ENCODE measurements around the gene CACNA1S.

The CACNA1S gene

DNA sequence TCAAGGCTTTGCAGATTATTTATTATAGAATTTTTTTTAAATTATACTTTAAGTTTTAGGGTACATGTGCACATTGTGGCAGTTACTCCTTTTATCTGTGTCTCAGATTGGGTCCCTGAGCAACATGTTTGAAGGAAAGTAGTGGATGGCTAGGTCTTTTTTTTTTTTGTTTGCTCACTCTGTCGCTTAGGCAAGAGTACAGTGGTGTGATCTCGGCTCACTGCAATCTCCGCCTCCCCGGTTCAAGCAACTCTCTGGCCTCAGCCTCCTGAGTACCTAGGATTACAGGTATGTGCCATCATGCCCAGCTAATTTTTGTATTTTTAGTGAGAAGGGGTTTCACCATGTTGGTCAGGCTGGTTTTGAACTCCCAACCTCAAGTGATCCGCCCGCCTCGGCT, 49.1 kb downstream of the CACNA1S start:
- Histone ChIP-seq H3K9me3 (ENCODE audit: control insufficient read depth, low read length) (no peaks in the 10 kb centered on the region), H3K27ac (ENCODE audit: low read depth, low read length, severe bottlenecking) (no peak overlapping the region), H3K4me1 (ENCODE audit: control insufficient read depth, insufficient read depth, low read length, poor library complexity, severe bottlenecking) (peaks cover 4% of the 10 kb centered on the region), H3K4me3 (ENCODE audit: extremely low read depth, insufficient read depth, low read length, poor library complexity, severe bottlenecking) (no peak overlapping the region), H3K36me3 (ENCODE audit: control insufficient read depth, insufficient read depth, low read length) (no peaks in the 10 kb centered on the region)
- WGBS, 2 experiments (ENCODE audit: insufficient coverage in 2 of 2), result 91% methylated on average over 6 of the region's 7 CpGs

DNA sequence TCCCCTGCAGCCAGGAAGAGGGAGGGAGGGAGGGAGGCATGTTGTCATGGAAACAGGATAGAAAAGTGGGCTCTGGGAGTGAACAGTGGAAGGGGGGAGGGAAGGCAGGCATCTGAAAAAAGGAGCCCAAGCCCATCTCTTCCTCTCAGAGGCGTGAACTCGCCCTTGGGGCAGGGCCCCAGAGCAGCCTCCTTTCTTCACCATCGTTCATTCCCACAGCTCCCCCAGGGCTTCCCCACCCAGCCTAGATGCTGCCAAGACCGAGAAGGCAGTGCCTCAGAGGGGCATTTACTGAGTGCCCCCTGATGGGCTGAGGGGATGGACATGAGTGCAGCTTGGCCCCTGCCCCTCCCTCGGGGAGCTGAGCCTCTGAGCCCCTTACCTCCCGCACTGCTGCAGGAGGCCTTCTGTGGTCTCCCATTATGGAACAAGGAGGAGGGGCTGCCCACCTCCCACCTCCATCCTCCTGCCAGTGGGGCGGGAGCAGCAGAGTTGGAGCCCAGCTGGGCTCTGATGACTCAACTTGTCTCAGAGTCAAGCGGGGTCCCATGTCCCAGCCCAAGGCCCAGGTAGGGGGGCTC, 49.6 kb downstream of the CACNA1S start:
- WGBS, 2 experiments (ENCODE audit: insufficient coverage in 2 of 2), result 34 to 36% methylated on average over 5 to 7 of the region's 8 CpGs
- no peaks in the 10 kb centered on the region for H3K9me3 ChIP-seq (ENCODE audit: control insufficient read depth, low read length)
- H3K36me3 ChIP-seq (ENCODE audit: control insufficient read depth, insufficient read depth, low read length), result no peaks in the 10 kb centered on the region
- no peak overlapping the region for H3K27ac ChIP-seq (ENCODE audit: low read depth, low read length, severe bottlenecking)
- H3K4me1 ChIP-seq (ENCODE audit: control insufficient read depth, insufficient read depth, low read length, poor library complexity, severe bottlenecking), result peaks cover 4% of the 10 kb centered on the region
- H3K4me3 ChIP-seq (ENCODE audit: extremely low read depth, insufficient read depth, low read length, poor library complexity, severe bottlenecking), result no peak overlapping the region

GRCh38 chr1:201061886-201062285, 50.3 kb downstream of the CACNA1S start:
- Histone ChIP-seq H3K27ac (ENCODE audit: low read depth, low read length, severe bottlenecking) (no peak overlapping the region), H3K4me3 (ENCODE audit: extremely low read depth, insufficient read depth, low read length, poor library complexity, severe bottlenecking) (no peak overlapping the region), H3K4me1 (ENCODE audit: control insufficient read depth, insufficient read depth, low read length, poor library complexity, severe bottlenecking) (peaks cover 4% of the 10 kb centered on the region), H3K9me3 (ENCODE audit: control insufficient read depth, low read length) (no peaks in the 10 kb centered on the region), H3K36me3 (ENCODE audit: control insufficient read depth, insufficient read depth, low read length) (no peaks in the 10 kb centered on the region)
- WGBS, 2 experiments (ENCODE audit: insufficient coverage in 2 of 2), result 92 to 100% methylated on average over 8 to 12 of the region's 12 CpGs

GRCh38 chr1:201061049-201061448, 51.2 kb downstream of the CACNA1S start:
- WGBS, 2 experiments (ENCODE audit: insufficient coverage in 2 of 2), result 85 to 100% methylated on average over 4 of the region's 4 CpGs
- Histone ChIP-seq H3K9me3 (ENCODE audit: control insufficient read depth, low read length) (no peaks in the 10 kb centered on the region), H3K36me3 (ENCODE audit: control insufficient read depth, insufficient read depth, low read length) (no peaks in the 10 kb centered on the region), H3K4me3 (ENCODE audit: extremely low read depth, insufficient read depth, low read length, poor library complexity, severe bottlenecking) (no peak overlapping the region), H3K4me1 (ENCODE audit: control insufficient read depth, insufficient read depth, low read length, poor library complexity, severe bottlenecking) (peaks cover 4% of the 10 kb centered on the region), H3K27ac (ENCODE audit: low read depth, low read length, severe bottlenecking) (no peak overlapping the region)

DNA sequence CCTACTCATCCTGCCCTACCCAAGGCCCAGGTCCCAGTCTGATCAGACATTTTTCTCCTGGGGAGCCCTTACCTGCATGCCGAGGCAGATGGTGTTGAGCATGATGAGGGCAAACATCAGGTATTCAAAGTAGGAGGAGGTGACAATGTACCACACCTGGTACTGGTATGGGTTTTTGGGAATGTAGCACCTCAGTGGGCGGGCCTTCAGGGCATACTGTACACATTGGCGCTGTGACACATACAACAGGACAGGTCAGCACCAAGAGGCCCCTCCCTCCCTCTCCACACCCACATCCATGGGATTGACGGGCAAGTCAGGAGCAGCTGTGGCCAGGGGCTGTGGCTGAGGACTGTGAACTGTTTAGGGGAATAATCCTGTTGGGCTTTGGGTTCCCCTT, 51.6 kb downstream of the CACNA1S start:
- Histone ChIP-seq H3K9me3 (ENCODE audit: control insufficient read depth, low read length) (no peaks in the 10 kb centered on the region), H3K27ac (ENCODE audit: low read depth, low read length, severe bottlenecking) (no peak overlapping the region), H3K4me3 (ENCODE audit: extremely low read depth, insufficient read depth, low read length, poor library complexity, severe bottlenecking) (no peak overlapping the region), H3K4me1 (ENCODE audit: control insufficient read depth, insufficient read depth, low read length, poor library complexity, severe bottlenecking) (peaks cover 4% of the 10 kb centered on the region), H3K36me3 (ENCODE audit: control insufficient read depth, insufficient read depth, low read length) (no peaks in the 10 kb centered on the region)
- 75% methylated on average over 2 of the region's 4 CpGs; no CpG with 5 or more reads in 1 of the 2 experiments for WGBS, 2 experiments (ENCODE audit: insufficient coverage in 2 of 2)

GRCh38 chr1:201059871-201060555, 52.2 kb downstream of the CACNA1S start:
- peaks cover 4% of the 10 kb centered on the region for H3K4me1 ChIP-seq (ENCODE audit: control insufficient read depth, insufficient read depth, low read length, poor library complexity, severe bottlenecking)
- H3K27ac ChIP-seq (ENCODE audit: low read depth, low read length, severe bottlenecking), result no peak overlapping the region
- no peaks in the 10 kb centered on the region for H3K36me3 ChIP-seq (ENCODE audit: control insufficient read depth, insufficient read depth, low read length)
- WGBS, 2 experiments (ENCODE audit: insufficient coverage in 2 of 2), result 87 to 94% methylated on average over 2 to 3 of the region's 5 CpGs
- H3K4me3 ChIP-seq (ENCODE audit: extremely low read depth, insufficient read depth, low read length, poor library complexity, severe bottlenecking), result no peak overlapping the region
- H3K9me3 ChIP-seq (ENCODE audit: control insufficient read depth, low read length), result no peaks in the 10 kb centered on the region

DNA sequence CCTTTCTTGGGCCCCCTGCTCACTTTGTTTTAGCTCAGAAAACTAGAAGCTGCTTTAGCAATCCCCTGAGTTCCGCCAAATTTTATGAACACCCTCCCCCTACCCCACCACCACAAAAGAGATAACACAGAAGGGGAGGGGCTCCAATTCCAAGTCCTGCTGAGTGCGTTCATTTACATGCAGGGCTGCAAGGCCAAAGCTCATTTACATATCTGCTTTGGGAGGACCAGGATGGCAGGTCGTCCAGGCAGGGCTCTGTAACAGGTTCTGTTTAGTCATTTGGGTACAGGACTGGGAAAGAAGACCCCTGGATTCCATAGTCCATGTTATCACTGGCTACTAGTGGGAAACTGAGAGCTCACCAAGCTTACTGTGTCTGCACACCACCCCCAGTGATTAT, 52.8 kb downstream of the CACNA1S start:
- WGBS, 2 experiments (ENCODE audit: insufficient coverage in 2 of 2), result 18 to 51% methylated on average over 2 to 3 of the region's 3 CpGs
- Histone ChIP-seq H3K4me1 (ENCODE audit: control insufficient read depth, insufficient read depth, low read length, poor library complexity, severe bottlenecking) (peaks cover 4% of the 10 kb centered on the region), H3K4me3 (ENCODE audit: extremely low read depth, insufficient read depth, low read length, poor library complexity, severe bottlenecking) (no peak overlapping the region), H3K27ac (ENCODE audit: low read depth, low read length, severe bottlenecking) (no peak overlapping the region), H3K36me3 (ENCODE audit: control insufficient read depth, insufficient read depth, low read length) (no peaks in the 10 kb centered on the region), H3K9me3 (ENCODE audit: control insufficient read depth, low read length) (no peaks in the 10 kb centered on the region)

DNA sequence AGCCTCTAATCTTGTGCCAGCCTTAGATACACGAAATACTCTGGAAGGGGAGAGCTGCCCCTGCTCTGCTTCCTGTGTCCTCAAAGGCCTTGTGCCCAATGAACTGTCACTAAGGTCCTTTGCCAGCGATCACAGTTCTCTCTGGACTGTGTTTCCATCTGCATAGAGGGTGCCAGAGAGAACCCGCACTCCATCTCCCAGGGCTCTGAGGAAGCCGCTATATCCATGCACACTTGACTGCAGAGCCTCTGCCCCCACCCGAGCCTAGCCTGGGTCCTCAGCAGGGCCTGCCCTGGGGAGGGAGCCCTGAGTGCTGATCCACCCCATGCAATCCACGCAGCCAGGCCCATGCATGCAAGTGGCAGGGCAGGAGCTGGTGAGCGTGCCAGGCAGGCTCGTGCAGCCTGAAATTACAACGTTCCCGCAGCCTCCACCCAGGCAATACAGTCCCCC, 58.1 kb downstream of the CACNA1S start:
- H3K27ac ChIP-seq (ENCODE audit: low read depth, low read length, severe bottlenecking), result no peak overlapping the region
- H3K4me3 ChIP-seq (ENCODE audit: extremely low read depth, insufficient read depth, low read length, poor library complexity, severe bottlenecking), result no peak overlapping the region
- H3K36me3 ChIP-seq (ENCODE audit: control insufficient read depth, insufficient read depth, low read length), result no peaks in the 10 kb centered on the region
- WGBS, 2 experiments (ENCODE audit: insufficient coverage in 2 of 2), result 72 to 73% methylated on average over 8 to 9 of the region's 10 CpGs
- no peaks in the 10 kb centered on the region for H3K9me3 ChIP-seq (ENCODE audit: control insufficient read depth, low read length)
- no peaks in the 10 kb centered on the region for H3K4me1 ChIP-seq (ENCODE audit: control insufficient read depth, insufficient read depth, low read length, poor library complexity, severe bottlenecking)

DNA sequence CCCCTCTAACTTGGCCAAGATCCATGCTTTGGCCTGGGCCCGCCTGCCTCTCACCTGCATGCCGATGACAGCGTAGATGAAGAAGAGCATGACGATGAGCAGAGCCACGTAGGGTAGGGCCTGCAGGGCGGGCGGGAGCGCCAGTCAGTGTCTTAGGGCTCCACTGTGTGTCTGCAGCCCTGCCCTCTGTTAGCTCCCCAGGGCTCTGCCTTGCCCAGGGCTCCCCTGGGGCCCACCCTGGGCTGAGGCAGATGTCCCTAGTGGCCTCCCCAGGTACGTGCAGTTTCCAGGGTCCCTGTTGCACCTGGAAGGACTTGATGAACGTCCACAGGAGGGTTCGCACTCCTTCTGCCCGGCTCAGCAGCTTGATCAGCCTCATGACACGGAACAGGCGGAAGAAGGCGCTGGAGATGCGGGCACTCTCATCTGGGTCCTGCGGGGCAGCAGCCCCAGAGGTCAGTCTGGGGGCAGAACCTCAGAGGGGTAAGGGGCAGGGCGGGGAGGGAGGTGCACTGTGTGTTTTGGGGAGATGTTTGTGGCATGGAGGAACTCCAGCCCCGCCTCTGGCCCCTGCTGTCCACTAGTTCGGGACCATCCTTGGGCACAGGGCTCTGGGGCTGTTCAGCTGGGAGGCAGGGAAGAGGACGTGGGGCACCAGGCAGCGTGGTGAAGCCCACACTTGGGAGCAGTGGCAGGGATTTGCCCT, 58.9 kb downstream of the CACNA1S start:
- no peaks in the 10 kb centered on the region for H3K9me3 ChIP-seq (ENCODE audit: control insufficient read depth, low read length)
- no peaks in the 10 kb centered on the region for H3K36me3 ChIP-seq (ENCODE audit: control insufficient read depth, insufficient read depth, low read length)
- no peak overlapping the region for H3K4me3 ChIP-seq (ENCODE audit: extremely low read depth, insufficient read depth, low read length, poor library complexity, severe bottlenecking)
- H3K27ac ChIP-seq (ENCODE audit: low read depth, low read length, severe bottlenecking), result no peak overlapping the region
- H3K4me1 ChIP-seq (ENCODE audit: control insufficient read depth, insufficient read depth, low read length, poor library complexity, severe bottlenecking), result no peaks in the 10 kb centered on the region
- 90 to 91% methylated on average over 20 to 21 of the region's 22 CpGs for WGBS, 2 experiments (ENCODE audit: insufficient coverage in 2 of 2)

GRCh38 chr1:201051399-201051798, 60.8 kb downstream of the CACNA1S start:
- H3K36me3 ChIP-seq (ENCODE audit: control insufficient read depth, insufficient read depth, low read length), result no peaks in the 10 kb centered on the region
- H3K4me1 ChIP-seq (ENCODE audit: control insufficient read depth, insufficient read depth, low read length, poor library complexity, severe bottlenecking), result no peaks in the 10 kb centered on the region
- H3K9me3 ChIP-seq (ENCODE audit: control insufficient read depth, low read length), result no peaks in the 10 kb centered on the region
- WGBS, 2 experiments (ENCODE audit: insufficient coverage in 2 of 2), result 73 to 79% methylated on average over 2 of the region's 2 CpGs
- no peak overlapping the region for H3K27ac ChIP-seq (ENCODE audit: low read depth, low read length, severe bottlenecking)
- H3K4me3 ChIP-seq (ENCODE audit: extremely low read depth, insufficient read depth, low read length, poor library complexity, severe bottlenecking), result no peak overlapping the region
